CD4-positive, alpha-beta T cell (primary cell): ENCODE measurements around the gene FBRSL1. TPM values are rescaled to one million over a fixed set of nuclear protein-coding genes. Genes with fewer than 3 reads are reported as not detected.

Source experiments
- ATAC-seq: fragments of 200-7000 bp; cut with Tn5 transposase; one replicate; pipeline ENCODE4 v1.10.0; 2022; ENCODE audit warnings: mild to moderate bottlenecking; ENCODE audit not compliant: poor library complexity
- CTCF ChIA-PET: fragments of 350-600 bp; sonication (Branson Sonifier 250); formaldehyde crosslinking; loops from one replicate; lab custom pipeline; 2021; ENCODE audit warnings: antibody characterized with exemption, inconsistent platforms; lab: Charles Lee
- POLR2A ChIA-PET: fragments of 350-600 bp; sonication (Branson Sonifier 250); formaldehyde crosslinking; loops from one replicate; lab custom pipeline; 2021; ENCODE audit warnings: antibody characterized with exemption, inconsistent platforms; lab: Charles Lee
- DNase-seq, 14 experiments: peaks; one replicate each; pipeline ENCODE4 v3.0.0-alpha.2; 2013 to 2020; ENCODE audit warnings: mixed read lengths in 2 of 14
- H3K27ac ChIP-seq, 2 donors: one replicate each; pipeline versions ENCODE4 v1.5.1 to v1.7.0; 2013; ENCODE audit warnings: low read length in 2 of 2, low read depth in 1 of 2, mild to moderate bottlenecking in 1 of 2
- H3K27me3 ChIP-seq, 2 experiments: 1 replicate in 1 of 2; 2 replicates in 1 of 2; pipeline versions ENCODE4 v1.6.1 to v1.7.0; 2013; ENCODE audit warnings: low read length in 2 of 2, control low read depth in 1 of 2, mild to moderate bottlenecking in 1 of 2, moderate library complexity in 1 of 2; ENCODE audit not compliant: insufficient read depth in 2 of 2, control insufficient read depth in 1 of 2
- H3K36me3 ChIP-seq: one replicate; pipeline ENCODE4 v1.6.1; 2013; ENCODE audit warnings: low read length, control low read depth; ENCODE audit not compliant: insufficient read depth
- H3K4me1 ChIP-seq: one replicate; pipeline ENCODE4 v1.6.1; 2013; ENCODE audit warnings: low read length, control low read depth; ENCODE audit not compliant: insufficient read depth
- H3K4me3 ChIP-seq: one replicate; pipeline ENCODE4 v1.5.1; 2013; ENCODE audit warnings: mild to moderate bottlenecking, low read length, moderate library complexity
- H3K9me3 ChIP-seq, 2 experiments: 1 replicate in 1 of 2; 2 replicates in 1 of 2; pipeline versions ENCODE4 v1.6.1 to v1.7.0; 2013; ENCODE audit warnings: low read length in 2 of 2, mild to moderate bottlenecking in 2 of 2, control low read depth in 1 of 2, moderate library complexity in 1 of 2; ENCODE audit not compliant: control insufficient read depth in 1 of 2, insufficient read depth in 1 of 2
- H3K27ac Mint-ChIP-seq: one replicate; pipeline ENCODE4 v1.8.0; 2020; ENCODE audit warnings: mixed read lengths
- H3K27me3 Mint-ChIP-seq: one replicate; pipeline ENCODE4 v1.8.0; 2021; ENCODE audit warnings: mixed read lengths
- H3K36me3 Mint-ChIP-seq: one replicate; pipeline ENCODE4 v1.8.0; 2021; ENCODE audit warnings: low read depth, mixed read lengths
- H3K4me1 Mint-ChIP-seq: one replicate; pipeline ENCODE4 v1.8.0; 2021; ENCODE audit warnings: low read depth, mixed read lengths
- H3K4me3 Mint-ChIP-seq: one replicate; pipeline ENCODE4 v1.8.0; 2020; ENCODE audit warnings: mild to moderate bottlenecking, mixed read lengths
- H3K9me3 Mint-ChIP-seq: one replicate; pipeline ENCODE4 v1.8.0; 2020; ENCODE audit warnings: mixed read lengths
- CTCF ChIP-seq: fragments of 200-600 bp; IDR thresholded peaks from one replicate; pipeline ENCODE4 v1.8.0; 2022; ENCODE audit warnings: antibody characterized with exemption, mild to moderate bottlenecking
- intact Hi-C, 2 experiments: fragments of 100-400 bp; cut with DNase I in 1 of 2; cut with micrococcal nuclease in 1 of 2; formaldehyde crosslinking; loops; one replicate each; pipeline versions ENCODE4 v1.15.1 to v1.9.0; 2023 to 2025; cut with DNase I, micrococcal nuclease
- total RNA-seq, 174 experiments: library from RNA in 2 of 174; stranded (reverse) in 2 of 174; gene quantifications; one replicate each; pipeline ENCODE4 v1.2.3 and lab custom pipeline; 2021 to 2026

FBRSL1 gene
- total RNA-seq, 2 experiments from 2014 or later = 75.8 to 80.7 TPM

GRCh38 chr12:132516095-132517012 lies 26.4 kb downstream of the FBRSL1 start:
- H3K4me1 ChIP-seq = no peaks in the 10 kb centered on the region
- no peak overlapping the region for H3K4me3 ChIP-seq
- H3K9me3 ChIP-seq = peaks cover 0 to 30% of the 10 kb centered on the region in 2 experiments
- H3K27me3 Mint-ChIP-seq = no peaks in the 10 kb centered on the region
- no peak for TF ChIP-seq CTCF
- H3K4me1 Mint-ChIP-seq = no peaks in the 10 kb centered on the region
- no peaks in the 10 kb centered on the region for H3K27me3 ChIP-seq
- H3K36me3 ChIP-seq = peaks cover 33% of the 10 kb centered on the region
- intact Hi-C loops = no loop called here
- H3K27ac Mint-ChIP-seq = no peak overlapping the region
- CTCF ChIA-PET = interaction anchor here (1.0 to 1.6 kb wide), 2 partner anchors 7 to 45 kb away, joined by 3 to 6 read pairs; no protein-coding TSS in a partner anchor
- H3K9me3 Mint-ChIP-seq = peaks cover 5% of the 10 kb centered on the region
- POLR2A ChIA-PET = no interaction called here
- no peak for ATAC-seq
- no peak for DNase-seq
- H3K27ac ChIP-seq = no peak overlapping the region
- H3K36me3 Mint-ChIP-seq = peaks cover 70% of the 10 kb centered on the region
- no peak overlapping the region for H3K4me3 Mint-ChIP-seq

GRCh38 chr12:132517013-132517739 lies 27.2 kb downstream of the FBRSL1 start:
- intact Hi-C loops = no loop called here
- H3K9me3 Mint-ChIP-seq = peaks cover 5% of the 10 kb centered on the region
- Histone ChIP-seq H3K36me3 (peaks cover 29% of the 10 kb centered on the region), H3K27ac (no peak overlapping the region), H3K27me3 (no peaks in the 10 kb centered on the region), H3K4me3 (no peak overlapping the region), H3K9me3 (peaks cover 0 to 30% of the 10 kb centered on the region in 2 experiments), H3K4me1 (no peaks in the 10 kb centered on the region)
- H3K4me1 Mint-ChIP-seq = peaks cover 4% of the 10 kb centered on the region
- DNase-seq (no peak), ATAC-seq (no peak)
- H3K27me3 Mint-ChIP-seq = no peaks in the 10 kb centered on the region
- ChIA-PET POLR2A (no interaction called here), CTCF (no interaction called here)
- H3K27ac Mint-ChIP-seq = no peak overlapping the region
- H3K4me3 Mint-ChIP-seq = no peak overlapping the region
- no peak for TF ChIP-seq CTCF
- peaks cover 70% of the 10 kb centered on the region for H3K36me3 Mint-ChIP-seq

DNA sequence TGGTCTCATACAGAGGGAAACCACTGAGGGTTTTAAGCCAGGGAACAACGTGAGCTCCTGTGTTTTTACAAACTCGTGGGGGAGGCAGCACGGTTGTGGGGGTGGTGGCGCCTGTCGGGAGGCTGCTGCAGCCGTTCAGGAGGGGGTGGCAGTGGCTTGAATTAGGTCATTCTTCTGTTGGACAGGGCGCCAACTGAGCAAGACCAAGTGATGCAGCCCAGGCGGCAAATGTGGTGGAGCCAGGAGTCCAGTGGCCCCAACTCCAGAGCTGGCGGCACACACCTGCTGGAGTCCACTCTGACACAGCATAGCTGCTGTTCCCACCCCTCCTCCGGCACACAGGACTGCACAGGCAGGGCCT lies 27.8 kb downstream of the FBRSL1 start:
- Mint-ChIP-seq H3K4me1 (peaks cover 4% of the 10 kb centered on the region), H3K36me3 (peaks cover 70% of the 10 kb centered on the region), H3K9me3 (peaks cover 5% of the 10 kb centered on the region), H3K27me3 (no peaks in the 10 kb centered on the region), H3K4me3 (no peak overlapping the region), H3K27ac (no peak overlapping the region)
- POLR2A ChIA-PET = no interaction called here
- H3K27ac ChIP-seq = no peak overlapping the region
- no peak overlapping the region for H3K4me3 ChIP-seq
- H3K36me3 ChIP-seq = peaks cover 26% of the 10 kb centered on the region
- no peaks in the 10 kb centered on the region for H3K27me3 ChIP-seq
- H3K4me1 ChIP-seq = peaks cover 4% of the 10 kb centered on the region
- CTCF ChIA-PET = no interaction called here
- peaks cover 0 to 30% of the 10 kb centered on the region in 2 experiments for H3K9me3 ChIP-seq
- ATAC-seq (no peak), DNase-seq (no peak)
- intact Hi-C loops = no loop called here
- TF ChIP-seq CTCF = no peak
